ENCODE measurements around the gene ANKRD6. TPM values are rescaled to one million over a fixed set of nuclear protein-coding genes. Genes with fewer than 3 reads are reported as not detected.

Gene ANKRD6
- total RNA-seq, 1 donor from 2014 or later, result 13.5 TPM

- H3K9me3 ChIP-seq (ENCODE audit: insufficient read depth, low read depth, low read length), result no peaks in the 10 kb centered on the region
- no peaks in the 10 kb centered on the region for H3K27me3 Mint-ChIP-seq (ENCODE audit: low read depth, unreplicated experiment)
- H4K20me1 ChIP-seq (ENCODE audit: insufficient read depth, low read length), result no peaks in the 10 kb centered on the region
- no peaks in the 10 kb centered on the region for H3K79me2 ChIP-seq (ENCODE audit: insufficient read depth, low read length)
- H3K9me3 Mint-ChIP-seq (ENCODE audit: unreplicated experiment), result peaks cover 2% of the 10 kb centered on the region
- H3K4me1 Mint-ChIP-seq (ENCODE audit: low read depth, unreplicated experiment), result no peaks in the 10 kb centered on the region
- no peak overlapping the region for H3K27ac Mint-ChIP-seq (ENCODE audit: unreplicated experiment)
- DNase-seq (ENCODE audit: low read depth), result no peak
- no peak overlapping the region for H2AFZ ChIP-seq (ENCODE audit: low read depth, low read length)
- no peak overlapping the region for H3K9ac ChIP-seq (ENCODE audit: low read length)
- FAIRE-seq, result no peak
- no peaks in the 10 kb centered on the region for H3K36me3 ChIP-seq (ENCODE audit: insufficient read depth, low read length)
- H3K27ac ChIP-seq (ENCODE audit: low read depth, low read length), result no peak overlapping the region
- no peak overlapping the region for H3K4me3 ChIP-seq (ENCODE audit: insufficient read depth, low read depth, low read length)
- H3K4me3 Mint-ChIP-seq (ENCODE audit: unreplicated experiment), result no peak overlapping the region
- TF ChIP-seq EZH2 (IDR thresholded peaks at IDR 0.05; ENCODE audit: insufficient read depth, low read length) (no peak), CTCF (IDR thresholded peaks at IDR 0.05; ENCODE audit: insufficient read depth, low read depth, low read length) (no peak)
- no peaks in the 10 kb centered on the region for H3K27me3 ChIP-seq (ENCODE audit: insufficient read depth, low read length)
- H3K36me3 Mint-ChIP-seq (ENCODE audit: low read depth, unreplicated experiment), result peaks cover 9% of the 10 kb centered on the region
- no peaks in the 10 kb centered on the region for H3K4me1 ChIP-seq (ENCODE audit: insufficient read depth, low read length)
- no peak overlapping the region for H3K4me2 ChIP-seq (ENCODE audit: low read length)
Observed at GRCh38 chr6:89596484-89596883, 163.5 kb downstream of the ANKRD6 start.

DNA sequence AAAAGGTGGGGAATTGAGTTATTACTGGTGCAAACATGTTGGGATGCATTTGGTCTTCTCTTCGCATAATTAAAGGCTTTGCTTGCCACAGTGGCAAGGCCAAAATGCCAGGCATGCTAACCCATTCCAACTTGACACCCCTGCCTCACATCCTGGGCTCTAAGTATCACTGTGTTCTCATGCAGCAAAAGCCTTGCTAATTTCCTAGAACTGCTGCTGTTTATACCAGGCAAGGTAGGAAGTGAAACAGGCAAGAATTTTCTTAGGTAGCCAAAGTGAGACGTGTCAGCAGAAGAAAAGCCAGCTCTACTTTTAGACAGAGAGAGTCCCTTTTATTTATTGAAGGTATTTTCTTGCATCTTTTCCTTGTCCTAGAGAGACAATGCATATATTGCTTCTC lies 164.4 kb downstream of the ANKRD6 start:
- H3K9me3 ChIP-seq (ENCODE audit: insufficient read depth, low read depth, low read length), result no peaks in the 10 kb centered on the region
- H3K4me3 ChIP-seq (ENCODE audit: insufficient read depth, low read depth, low read length), result no peak overlapping the region
- no peak overlapping the region for H3K4me3 Mint-ChIP-seq (ENCODE audit: unreplicated experiment)
- peaks cover 2% of the 10 kb centered on the region for H3K9me3 Mint-ChIP-seq (ENCODE audit: unreplicated experiment)
- no peak overlapping the region for H3K9ac ChIP-seq (ENCODE audit: low read length)
- no peaks in the 10 kb centered on the region for H3K27me3 ChIP-seq (ENCODE audit: insufficient read depth, low read length)
- no peak overlapping the region for H3K27ac ChIP-seq (ENCODE audit: low read depth, low read length)
- H3K4me2 ChIP-seq (ENCODE audit: low read length), result no peak overlapping the region
- no peaks in the 10 kb centered on the region for H4K20me1 ChIP-seq (ENCODE audit: insufficient read depth, low read length)
- no peaks in the 10 kb centered on the region for H3K4me1 Mint-ChIP-seq (ENCODE audit: low read depth, unreplicated experiment)
- H3K36me3 Mint-ChIP-seq (ENCODE audit: low read depth, unreplicated experiment), result peaks cover 11% of the 10 kb centered on the region
- H3K4me1 ChIP-seq (ENCODE audit: insufficient read depth, low read length), result no peaks in the 10 kb centered on the region
- H3K36me3 ChIP-seq (ENCODE audit: insufficient read depth, low read length), result no peaks in the 10 kb centered on the region
- H3K27me3 Mint-ChIP-seq (ENCODE audit: low read depth, unreplicated experiment), result no peaks in the 10 kb centered on the region
- TF ChIP-seq EZH2 (IDR thresholded peaks at IDR 0.05; ENCODE audit: insufficient read depth, low read length) (no peak), CTCF (IDR thresholded peaks at IDR 0.05; ENCODE audit: insufficient read depth, low read depth, low read length) (no peak)
- FAIRE-seq (no peak), DNase-seq (ENCODE audit: low read depth) (no peak)
- no peaks in the 10 kb centered on the region for H3K79me2 ChIP-seq (ENCODE audit: insufficient read depth, low read length)
- no peak overlapping the region for H3K27ac Mint-ChIP-seq (ENCODE audit: unreplicated experiment)
- H2AFZ ChIP-seq (ENCODE audit: low read depth, low read length), result no peak overlapping the region

DNA sequence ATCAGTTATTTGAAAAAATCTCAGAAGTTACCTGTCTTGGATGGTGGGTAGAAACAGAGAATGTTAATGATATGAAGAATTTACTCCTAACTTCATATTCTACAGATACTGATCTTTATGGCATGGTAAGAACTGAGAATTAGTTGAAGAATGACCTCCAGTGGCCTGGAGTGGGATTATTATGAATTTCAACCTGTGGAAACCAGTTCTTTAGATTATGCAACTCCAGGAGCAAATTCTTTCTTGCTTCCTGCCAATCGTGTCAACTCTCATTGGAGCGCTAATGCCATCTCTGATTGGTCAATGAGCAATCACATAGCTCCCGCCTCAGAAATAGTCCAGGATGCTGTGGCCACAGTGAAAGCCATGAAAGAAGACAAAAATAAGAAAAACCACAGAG lies 165.0 kb downstream of the ANKRD6 start:
- no peak overlapping the region for H3K27ac ChIP-seq (ENCODE audit: low read depth, low read length)
- H3K27me3 Mint-ChIP-seq (ENCODE audit: low read depth, unreplicated experiment), result no peaks in the 10 kb centered on the region
- FAIRE-seq, result no peak

More for the DNA sequence above, 165.0 kb downstream of the ANKRD6 start:
- Histone ChIP-seq H3K27me3 (ENCODE audit: insufficient read depth, low read length) (no peaks in the 10 kb centered on the region), H3K79me2 (ENCODE audit: insufficient read depth, low read length) (no peaks in the 10 kb centered on the region), H3K4me1 (ENCODE audit: insufficient read depth, low read length) (no peaks in the 10 kb centered on the region), H3K9me3 (ENCODE audit: insufficient read depth, low read depth, low read length) (no peaks in the 10 kb centered on the region), H3K4me2 (ENCODE audit: low read length) (no peak overlapping the region), H3K36me3 (ENCODE audit: insufficient read depth, low read length) (no peaks in the 10 kb centered on the region), H3K9ac (ENCODE audit: low read length) (no peak overlapping the region), H2AFZ (ENCODE audit: low read depth, low read length) (no peak overlapping the region), H4K20me1 (ENCODE audit: insufficient read depth, low read length) (no peaks in the 10 kb centered on the region), H3K4me3 (ENCODE audit: insufficient read depth, low read depth, low read length) (no peak overlapping the region)
- Mint-ChIP-seq H3K4me3 (ENCODE audit: unreplicated experiment) (no peak overlapping the region), H3K9me3 (ENCODE audit: unreplicated experiment) (peaks cover 2% of the 10 kb centered on the region), H3K36me3 (ENCODE audit: low read depth, unreplicated experiment) (peaks cover 11% of the 10 kb centered on the region), H3K4me1 (ENCODE audit: low read depth, unreplicated experiment) (no peaks in the 10 kb centered on the region), H3K27ac (ENCODE audit: unreplicated experiment) (no peak overlapping the region)
- peak; percentile 12 for DNase-seq (ENCODE audit: low read depth)
- TF ChIP-seq CTCF (IDR thresholded peaks at IDR 0.05; ENCODE audit: insufficient read depth, low read depth, low read length) (no peak), EZH2 (IDR thresholded peaks at IDR 0.05; ENCODE audit: insufficient read depth, low read length) (no peak)

Measured in astrocyte (in vitro differentiated cells and primary cell).